GM23338 (cell line): ENCODE measurements around the gene TBC1D5. TPM values are rescaled to one million over a fixed set of nuclear protein-coding genes. Genes with fewer than 3 reads are reported as not detected.

ENCODE experiments used
- ATAC-seq: fragments of 200-7000 bp; cut with Tn5 transposase; 3 replicates; pipeline ENCODE4 v1.9.1; 2020
- DNase-seq: peaks from one replicate; pipeline ENCODE4 v3.0.0-alpha.2; 2015; ENCODE audit warnings: low spot score
- H2AFZ ChIP-seq: fragments of 200-600 bp; sonication (generic); 2 replicates; pipeline ENCODE4 v1.8.0; 2016; ENCODE audit warnings: antibody characterized with exemption, mild to moderate bottlenecking, moderate library complexity
- H3F3A ChIP-seq: fragments of 200-600 bp; sonication (generic); replicated peaks from 2 replicates; pipeline ENCODE4 v1.8.0; 2017; ENCODE audit warnings: antibody characterized with exemption, mixed run types, low read depth
- H3K27ac ChIP-seq: fragments of 200-600 bp; sonication (generic); 2 replicates; pipeline ENCODE4 v1.6.1; 2016; ENCODE audit warnings: low read depth
- H3K27me3 ChIP-seq: fragments of 200-600 bp; sonication (generic); 2 replicates; pipeline ENCODE4 v1.8.0; 2016; ENCODE audit warnings: mild to moderate bottlenecking, mixed run types, moderate library complexity; ENCODE audit not compliant: insufficient read depth
- H3K36me3 ChIP-seq: fragments of 200-600 bp; sonication (generic); 2 replicates; pipeline ENCODE4 v1.8.0; 2016; ENCODE audit warnings: mild to moderate bottlenecking; ENCODE audit not compliant: insufficient read depth
- H3K4me1 ChIP-seq: fragments of 200-600 bp; sonication (generic); 2 replicates; pipeline ENCODE4 v1.8.0; 2016; ENCODE audit warnings: mild to moderate bottlenecking, moderate library complexity; ENCODE audit not compliant: insufficient read depth
- H3K4me2 ChIP-seq: fragments of 200-600 bp; sonication (generic); 2 replicates; pipeline ENCODE4 v1.7.1; 2017; ENCODE audit warnings: mixed run types
- H3K4me3 ChIP-seq: fragments of 200-600 bp; sonication (generic); 2 replicates; pipeline ENCODE4 v1.6.1; 2016; ENCODE audit warnings: mixed run types
- H3K79me2 ChIP-seq: fragments of 200-600 bp; sonication (generic); replicated peaks from 2 replicates; pipeline ENCODE4 v1.8.0; 2017; ENCODE audit warnings: mild to moderate bottlenecking; ENCODE audit not compliant: insufficient read depth
- H3K9me2 ChIP-seq: fragments of 200-600 bp; sonication (generic); 2 replicates; pipeline ENCODE4 v1.8.0; 2017; ENCODE audit not compliant: insufficient read depth
- H4K20me1 ChIP-seq: fragments of 200-600 bp; sonication (generic); replicated peaks from 2 replicates; pipeline ENCODE4 v1.8.0; 2017; ENCODE audit warnings: mild to moderate bottlenecking; ENCODE audit not compliant: insufficient read depth
- H3K27ac Mint-ChIP-seq: 2 replicates; pipeline ENCODE4 v1.8.0; 2020; ENCODE audit warnings: inconsistent platforms, mild to moderate bottlenecking, moderate library complexity, mixed read lengths
- H3K27me3 Mint-ChIP-seq: 3 replicates; pipeline ENCODE4 v1.8.0; 2022; ENCODE audit warnings: low read depth, mild to moderate bottlenecking, moderate library complexity, mixed read lengths, inconsistent platforms; ENCODE audit not compliant: insufficient read depth, poor library complexity
- H3K36me3 Mint-ChIP-seq: 3 replicates; pipeline ENCODE4 v1.8.0; 2021; ENCODE audit warnings: low read depth, mild to moderate bottlenecking, inconsistent platforms, moderate library complexity, mixed read lengths
- H3K4me1 Mint-ChIP-seq: 3 replicates; pipeline ENCODE4 v1.8.0; 2020; ENCODE audit warnings: mild to moderate bottlenecking, inconsistent platforms, mixed read lengths
- H3K4me3 Mint-ChIP-seq: 3 replicates; pipeline ENCODE4 v1.8.0; 2021; ENCODE audit warnings: moderate library complexity, mild to moderate bottlenecking, inconsistent platforms, mixed read lengths
- H3K9me3 Mint-ChIP-seq: 3 replicates; pipeline ENCODE4 v1.8.0; 2020; ENCODE audit warnings: moderate library complexity, mild to moderate bottlenecking, inconsistent platforms, mixed read lengths
- CREB1 ChIP-seq: fragments of 250-450 bp; sonication (Bioruptor Pico); IDR thresholded peaks from 2 replicates; pipeline ENCODE4 v1.5.0; 2020; ENCODE audit warnings: low read depth, mild to moderate bottlenecking, moderate library complexity
- EZH2 ChIP-seq: fragments of 200-600 bp; sonication (generic); IDR thresholded peaks from one replicate; pipeline ENCODE4 v1.8.0; 2017; ENCODE audit warnings: antibody characterized with exemption, mild to moderate bottlenecking, low read depth; ENCODE audit not compliant: unreplicated experiment
- EZH2phosphoT487 ChIP-seq: fragments of 200-600 bp; sonication (generic); IDR thresholded peaks from one replicate; pipeline ENCODE4 v1.8.1; 2018; ENCODE audit warnings: antibody characterized with exemption; ENCODE audit not compliant: unreplicated experiment
- JUNB ChIP-seq: IDR thresholded peaks from one replicate; pipeline ENCODE4 v1.6.1; 2016; ENCODE audit warnings: antibody characterized with exemption; ENCODE audit not compliant: unreplicated experiment
- POLR2AphosphoS5 ChIP-seq: IDR thresholded peaks from 2 replicates; pipeline ENCODE4 v1.6.1; 2016; ENCODE audit warnings: antibody characterized with exemption, low read depth
- ZNF114 ChIP-seq: fragments of 250-450 bp; sonication (Bioruptor Pico); IDR thresholded peaks from 2 replicates; pipeline ENCODE4 v1.5.0; 2020; ENCODE audit warnings: mild to moderate bottlenecking, moderate library complexity
- ZNF331 ChIP-seq: fragments of 250-450 bp; sonication (Bioruptor Pico); IDR thresholded peaks from 2 replicates; pipeline ENCODE4 v1.5.0; 2020; ENCODE audit warnings: low read depth, mild to moderate bottlenecking, moderate library complexity
- polyA plus RNA-seq: library from polyadenylated mRNA; unstranded; fragments of >200 nt; fragmentation: Nextera tagmentation; extraction: Ambion mirVana; gene quantifications from 2 replicates; pipeline ENCODE4 v1.2.1, GENCODE V29; 2016
- total RNA-seq: library from RNA; depleted of rRNA; stranded (reverse); fragments of >200 nt; shearing (Covaris generic); gene quantifications from 2 replicates; pipeline ENCODE4 v1.2.3, GENCODE V29; 2014
- TF ChIP-seq, protein P1 (sequence below), 2 experiments: fragments of 200-600 bp in 1 of 2; sonication (generic) in 1 of 2; conservative IDR thresholded peaks; 2 replicates each; pipeline versions ENCODE4 v1.5.1 to v1.6.1; 2016 to 2017; ENCODE audit warnings: antibody characterized with exemption in 2 of 2, low read depth in 2 of 2, mild to moderate bottlenecking in 2 of 2, moderate library complexity in 1 of 2
- TF ChIP-seq, protein P2 (sequence below): fragments of 250-450 bp; sonication (Bioruptor Pico); IDR thresholded peaks from 2 replicates; pipeline ENCODE4 v1.5.0; 2020; ENCODE audit warnings: mild to moderate bottlenecking, moderate library complexity

The TBC1D5 gene
- total and polyA plus RNA-seq, 2 experiments from 2014 or later = 21.8 to 48.1 TPM

DNA sequence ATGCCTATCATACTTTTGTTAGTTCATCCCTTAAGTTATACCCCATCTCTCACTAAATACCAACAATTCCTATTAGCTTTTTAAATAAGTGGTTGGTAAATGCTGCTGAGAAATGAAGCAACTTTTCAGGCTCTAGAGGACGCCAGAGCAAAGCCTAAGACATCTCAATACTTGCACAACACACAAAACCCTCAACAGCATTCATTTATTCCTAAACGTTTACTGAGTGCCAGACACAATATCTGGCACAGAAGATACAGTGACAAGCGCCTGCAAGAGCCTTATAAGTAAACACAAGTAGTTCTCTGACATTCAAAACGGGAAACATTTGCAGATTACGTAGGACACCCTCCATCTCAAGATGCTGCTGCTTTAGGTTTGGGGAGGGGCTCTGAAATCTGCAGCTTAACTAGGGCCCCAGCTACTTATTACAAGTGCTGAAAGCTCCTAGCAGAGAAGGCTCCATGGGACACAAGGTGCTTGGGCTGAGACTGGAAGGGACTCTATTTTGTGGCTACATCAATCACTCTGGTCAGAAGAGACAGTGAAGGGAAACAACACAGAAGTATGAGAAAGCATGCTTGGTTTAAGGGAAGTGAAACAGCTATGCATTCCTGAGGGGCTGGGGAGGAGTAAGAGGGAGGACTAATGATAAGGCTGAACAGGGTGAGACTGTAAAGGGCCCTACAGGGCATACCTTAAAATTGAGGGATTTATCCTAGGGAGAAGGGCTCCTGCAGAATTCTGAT lies 546.4 kb downstream of the TBC1D5 start:
- Histone ChIP-seq H2AFZ (no peak overlapping the region), H3K4me1 (peaks cover 3% of the 10 kb centered on the region; the same call in 1 of the 2 replicates), H3K79me2 (no peaks in the 10 kb centered on the region), H3K4me3 (no peak overlapping the region), H3K27ac (no peak overlapping the region), H4K20me1 (no peaks in the 10 kb centered on the region), H3K9me2 (no peaks in the 10 kb centered on the region), H3K36me3 (no peaks in the 10 kb centered on the region), H3K27me3 (no peaks in the 10 kb centered on the region), H3F3A (no peaks in the 10 kb centered on the region), H3K4me2 (no peak overlapping the region)
- Mint-ChIP-seq H3K9me3 (no peaks in the 10 kb centered on the region; the same call in 2 of the 3 replicates), H3K27me3 (peaks cover 2% of the 10 kb centered on the region), H3K4me3 (no peak overlapping the region), H3K36me3 (peaks cover 4% of the 10 kb centered on the region; the same call in 1 of the 3 replicates), H3K4me1 (peaks cover 21% of the 10 kb centered on the region; the same call in 2 of the 3 replicates), H3K27ac (0 out of 2 replicates have a peak overlapping the region, but pooled peaks have one; percentile 0)
- TF ChIP-seq CREB1 (CRISPR knock-in tag) = no peak
- TF ChIP-seq, protein P1, sequence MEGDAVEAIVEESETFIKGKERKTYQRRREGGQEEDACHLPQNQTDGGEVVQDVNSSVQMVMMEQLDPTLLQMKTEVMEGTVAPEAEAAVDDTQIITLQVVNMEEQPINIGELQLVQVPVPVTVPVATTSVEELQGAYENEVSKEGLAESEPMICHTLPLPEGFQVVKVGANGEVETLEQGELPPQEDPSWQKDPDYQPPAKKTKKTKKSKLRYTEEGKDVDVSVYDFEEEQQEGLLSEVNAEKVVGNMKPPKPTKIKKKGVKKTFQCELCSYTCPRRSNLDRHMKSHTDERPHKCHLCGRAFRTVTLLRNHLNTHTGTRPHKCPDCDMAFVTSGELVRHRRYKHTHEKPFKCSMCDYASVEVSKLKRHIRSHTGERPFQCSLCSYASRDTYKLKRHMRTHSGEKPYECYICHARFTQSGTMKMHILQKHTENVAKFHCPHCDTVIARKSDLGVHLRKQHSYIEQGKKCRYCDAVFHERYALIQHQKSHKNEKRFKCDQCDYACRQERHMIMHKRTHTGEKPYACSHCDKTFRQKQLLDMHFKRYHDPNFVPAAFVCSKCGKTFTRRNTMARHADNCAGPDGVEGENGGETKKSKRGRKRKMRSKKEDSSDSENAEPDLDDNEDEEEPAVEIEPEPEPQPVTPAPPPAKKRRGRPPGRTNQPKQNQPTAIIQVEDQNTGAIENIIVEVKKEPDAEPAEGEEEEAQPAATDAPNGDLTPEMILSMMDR (conservative IDR thresholded peaks at IDR 0.05; ENCODE audit: low read depth in 2 of 2) = peak; percentile 45 to 63
- ATAC-seq (peak; percentile 57), DNase-seq (peak; percentile 25)

DNA sequence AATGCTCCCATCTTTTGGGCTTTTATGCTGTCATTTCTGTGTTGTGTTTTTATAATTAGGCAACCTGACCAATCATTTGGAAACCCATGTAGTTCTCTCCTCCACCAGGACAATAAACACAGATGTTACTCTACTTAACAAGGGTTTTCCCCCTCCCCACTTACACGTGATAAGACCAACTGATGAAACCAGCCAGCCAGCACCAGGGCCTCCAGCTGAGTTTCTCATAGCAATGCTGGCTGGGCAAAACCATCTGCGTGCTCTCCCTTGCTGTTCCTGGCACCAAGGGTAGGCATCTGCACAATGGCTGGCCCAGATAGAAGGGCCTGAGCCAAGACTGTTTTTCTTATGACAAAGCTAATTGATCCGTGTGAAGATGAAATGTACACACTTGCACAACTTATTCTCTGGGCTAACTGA lies 547.2 kb downstream of the TBC1D5 start:
- Mint-ChIP-seq H3K27me3 (peaks cover 2% of the 10 kb centered on the region), H3K4me3 (no peak overlapping the region), H3K9me3 (no peaks in the 10 kb centered on the region), H3K4me1 (peaks cover 21% of the 10 kb centered on the region; the same call in 2 of the 3 replicates), H3K36me3 (no peaks in the 10 kb centered on the region), H3K27ac (peak overlapping the region; percentile 69)
- H2AFZ ChIP-seq = no peak overlapping the region
- H3K4me2 ChIP-seq = no peak overlapping the region
- no peak overlapping the region for H3K4me3 ChIP-seq
- no peaks in the 10 kb centered on the region for H4K20me1 ChIP-seq
- no peaks in the 10 kb centered on the region for H3K79me2 ChIP-seq
- peaks cover 3% of the 10 kb centered on the region; the same call in 1 of the 2 replicates for H3K4me1 ChIP-seq
- H3K36me3 ChIP-seq = no peaks in the 10 kb centered on the region
- ATAC-seq (peak; percentile 52), DNase-seq (no peak)
- no peaks in the 10 kb centered on the region for H3F3A ChIP-seq
- H3K27me3 ChIP-seq = no peaks in the 10 kb centered on the region
- H3K27ac ChIP-seq = no peak overlapping the region
- no peaks in the 10 kb centered on the region for H3K9me2 ChIP-seq
- TF ChIP-seq JUNB = no peak
- no peak for TF ChIP-seq EZH2
- TF ChIP-seq ZNF331 (CRISPR knock-in tag) = no peak
- TF ChIP-seq, protein P1 (conservative IDR thresholded peaks at IDR 0.05; ENCODE audit: low read depth in 2 of 2) = no peak
- TF ChIP-seq EZH2phosphoT487 = no peak
- no peak for TF ChIP-seq ZNF114 (CRISPR knock-in tag)
- TF ChIP-seq POLR2AphosphoS5 = no peak
- TF ChIP-seq, protein P2, sequence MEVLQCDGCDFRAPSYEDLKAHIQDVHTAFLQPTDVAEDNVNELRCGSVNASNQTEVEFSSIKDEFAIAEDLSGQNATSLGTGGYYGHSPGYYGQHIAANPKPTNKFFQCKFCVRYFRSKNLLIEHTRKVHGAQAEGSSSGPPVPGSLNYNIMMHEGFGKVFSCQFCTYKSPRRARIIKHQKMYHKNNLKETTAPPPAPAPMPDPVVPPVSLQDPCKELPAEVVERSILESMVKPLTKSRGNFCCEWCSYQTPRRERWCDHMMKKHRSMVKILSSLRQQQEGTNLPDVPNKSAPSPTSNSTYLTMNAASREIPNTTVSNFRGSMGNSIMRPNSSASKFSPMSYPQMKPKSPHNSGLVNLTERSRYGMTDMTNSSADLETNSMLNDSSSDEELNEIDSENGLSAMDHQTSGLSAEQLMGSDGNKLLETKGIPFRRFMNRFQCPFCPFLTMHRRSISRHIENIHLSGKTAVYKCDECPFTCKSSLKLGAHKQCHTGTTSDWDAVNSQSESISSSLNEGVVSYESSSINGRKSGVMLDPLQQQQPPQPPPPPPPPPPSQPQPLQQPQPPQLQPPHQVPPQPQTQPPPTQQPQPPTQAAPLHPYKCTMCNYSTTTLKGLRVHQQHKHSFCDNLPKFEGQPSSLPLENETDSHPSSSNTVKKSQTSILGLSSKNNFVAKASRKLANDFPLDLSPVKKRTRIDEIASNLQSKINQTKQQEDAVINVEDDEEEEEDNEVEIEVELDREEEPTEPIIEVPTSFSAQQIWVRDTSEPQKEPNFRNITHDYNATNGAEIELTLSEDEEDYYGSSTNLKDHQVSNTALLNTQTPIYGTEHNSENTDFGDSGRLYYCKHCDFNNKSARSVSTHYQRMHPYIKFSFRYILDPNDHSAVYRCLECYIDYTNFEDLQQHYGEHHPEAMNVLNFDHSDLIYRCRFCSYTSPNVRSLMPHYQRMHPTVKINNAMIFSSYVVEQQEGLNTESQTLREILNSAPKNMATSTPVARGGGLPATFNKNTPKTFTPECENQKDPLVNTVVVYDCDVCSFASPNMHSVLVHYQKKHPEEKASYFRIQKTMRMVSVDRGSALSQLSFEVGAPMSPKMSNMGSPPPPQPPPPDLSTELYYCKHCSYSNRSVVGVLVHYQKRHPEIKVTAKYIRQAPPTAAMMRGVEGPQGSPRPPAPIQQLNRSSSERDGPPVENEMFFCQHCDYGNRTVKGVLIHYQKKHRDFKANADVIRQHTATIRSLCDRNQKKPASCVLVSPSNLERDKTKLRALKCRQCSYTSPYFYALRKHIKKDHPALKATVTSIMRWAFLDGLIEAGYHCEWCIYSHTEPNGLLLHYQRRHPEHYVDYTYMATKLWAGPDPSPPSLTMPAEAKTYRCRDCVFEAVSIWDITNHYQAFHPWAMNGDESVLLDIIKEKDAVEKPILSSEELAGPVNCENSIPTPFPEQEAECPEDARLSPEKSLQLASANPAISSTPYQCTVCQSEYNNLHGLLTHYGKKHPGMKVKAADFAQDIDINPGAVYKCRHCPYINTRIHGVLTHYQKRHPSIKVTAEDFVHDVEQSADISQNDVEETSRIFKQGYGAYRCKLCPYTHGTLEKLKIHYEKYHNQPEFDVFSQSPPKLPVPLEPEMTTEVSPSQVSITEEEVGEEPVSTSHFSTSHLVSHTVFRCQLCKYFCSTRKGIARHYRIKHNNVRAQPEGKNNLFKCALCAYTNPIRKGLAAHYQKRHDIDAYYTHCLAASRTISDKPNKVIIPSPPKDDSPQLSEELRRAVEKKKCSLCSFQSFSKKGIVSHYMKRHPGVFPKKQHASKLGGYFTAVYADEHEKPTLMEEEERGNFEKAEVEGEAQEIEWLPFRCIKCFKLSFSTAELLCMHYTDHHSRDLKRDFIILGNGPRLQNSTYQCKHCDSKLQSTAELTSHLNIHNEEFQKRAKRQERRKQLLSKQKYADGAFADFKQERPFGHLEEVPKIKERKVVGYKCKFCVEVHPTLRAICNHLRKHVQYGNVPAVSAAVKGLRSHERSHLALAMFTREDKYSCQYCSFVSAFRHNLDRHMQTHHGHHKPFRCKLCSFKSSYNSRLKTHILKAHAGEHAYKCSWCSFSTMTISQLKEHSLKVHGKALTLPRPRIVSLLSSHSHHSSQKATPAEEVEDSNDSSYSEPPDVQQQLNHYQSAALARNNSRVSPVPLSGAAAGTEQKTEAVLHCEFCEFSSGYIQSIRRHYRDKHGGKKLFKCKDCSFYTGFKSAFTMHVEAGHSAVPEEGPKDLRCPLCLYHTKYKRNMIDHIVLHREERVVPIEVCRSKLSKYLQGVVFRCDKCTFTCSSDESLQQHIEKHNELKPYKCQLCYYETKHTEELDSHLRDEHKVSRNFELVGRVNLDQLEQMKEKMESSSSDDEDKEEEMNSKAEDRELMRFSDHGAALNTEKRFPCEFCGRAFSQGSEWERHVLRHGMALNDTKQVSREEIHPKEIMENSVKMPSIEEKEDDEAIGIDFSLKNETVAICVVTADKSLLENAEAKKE (CRISPR knock-in tag) = no peak
